COLO668 (cell line): ENCODE results near the gene GPR108.
"Not testable (repeated sequence)": the region's sequence is repeated elsewhere in the genome, so short reads cannot be mapped to it uniquely, and the experiment has no call there.

ENCODE experiments used
- DNase-seq: peaks from one replicate; lab custom pipeline; 2025; ENCODE audit not compliant: unreplicated experiment; lab: John Stamatoyannopoulos, UW

GPR108 gene

GRCh38 chr19:6737284-6737872 lies at the start of gene GPR108:
Gene GPR108 (minus strand): TSS chr19:6737580. CDS start chr19:6737576, 4 bp downstream.
- DNase-seq = peak; percentile 98

GRCh38 chr19:6779206-6779605 lies 41.8 kb upstream of the GPR108 start:
- DNase-seq = no peak

GRCh38 chr19:6778386-6778785 lies 41.0 kb upstream of the GPR108 start:
- no peak for DNase-seq

- no peak for DNase-seq
Measured at GRCh38 chr19:6777434-6777833, 40.1 kb upstream of the GPR108 start.

GRCh38 chr19:6776999-6777398 lies 39.6 kb upstream of the GPR108 start:
- no peak for DNase-seq

GRCh38 chr19:6776045-6776444 lies 38.7 kb upstream of the GPR108 start:
- not testable (repeated sequence) for DNase-seq

GRCh38 chr19:6774821-6775707 lies 37.7 kb upstream of the GPR108 start:
- no peak for DNase-seq

GRCh38 chr19:6773323-6773931 lies 36.0 kb upstream of the GPR108 start:
- no peak for DNase-seq

- no peak for DNase-seq
Measured at GRCh38 chr19:6772866-6773322, 35.5 kb upstream of the GPR108 start.

GRCh38 chr19:6772028-6772865 lies 34.9 kb upstream of the GPR108 start, which contains the start of gene VAV1:
Gene VAV1 (plus strand): TSS chr19:6772708. CDS start chr19:6772808, 100 bp downstream.
- peak; percentile 17 for DNase-seq

- not testable (repeated sequence) for DNase-seq
Measured at GRCh38 chr19:6771648-6772027, 34.3 kb upstream of the GPR108 start.

- no peak for DNase-seq
Measured at GRCh38 chr19:6769006-6769619, 31.7 kb upstream of the GPR108 start.

- no peak for DNase-seq
Measured at GRCh38 chr19:6768236-6768785, 30.9 kb upstream of the GPR108 start.

- DNase-seq = peak; percentile 92
Measured at GRCh38 chr19:6767357-6768235, 30.2 kb upstream of the GPR108 start, which contains the start of gene SH2D3A. Gene SH2D3A (minus strand): TSS chr19:6767435. CDS start chr19:6763748, 3,687 bp downstream.

GRCh38 chr19:6767081-6767356 lies 29.6 kb upstream of the GPR108 start:
- no peak for DNase-seq

GRCh38 chr19:6766357-6767080 lies 29.1 kb upstream of the GPR108 start:
- no peak for DNase-seq

- peak; percentile 87 for DNase-seq
Measured at GRCh38 chr19:6765738-6766356, 28.5 kb upstream of the GPR108 start.

- DNase-seq = not testable (repeated sequence)
Measured at GRCh38 chr19:6762253-6762797, 24.9 kb upstream of the GPR108 start.
